ENCODE results near the gene TTC21B. TPM values are rescaled to one million over a fixed set of nuclear protein-coding genes. Genes with fewer than 3 reads are reported as not detected.

The TTC21B gene
- total RNA-seq, 6 experiments from 2014 or later = 4.7 to 8.9 (median 7.2) TPM

DNA sequence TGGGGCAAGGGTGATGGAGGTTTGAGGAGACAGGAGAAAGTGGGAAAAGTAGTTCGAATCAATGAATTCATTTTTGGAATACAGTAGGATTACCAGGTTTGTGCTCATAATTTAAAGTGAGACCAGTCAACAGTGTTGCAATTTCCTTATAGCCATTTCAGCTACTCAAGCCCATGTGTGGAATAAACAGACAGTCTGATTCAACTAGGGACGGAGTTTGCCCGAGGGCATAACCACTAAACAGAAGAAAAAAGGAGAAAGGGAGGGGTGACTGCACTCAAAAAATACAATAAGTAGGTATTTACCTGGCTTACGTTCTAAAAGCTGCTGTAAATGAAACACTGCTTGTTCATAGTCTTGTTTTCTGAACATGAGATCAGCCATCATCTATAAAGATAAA, 55.2 kb downstream of the TTC21B start:
- Histone ChIP-seq H3K4me1 (no peaks in the 10 kb centered on the region), H3K27me3 (no peaks in the 10 kb centered on the region), H3K36me3 (peaks cover 0 to 25% (median 5%) of the 10 kb centered on the region in 4 donors), H3K4me3 (no peak overlapping the region), H3K9me3 (no peaks in the 10 kb centered on the region), H3K27ac (no peak overlapping the region)
- 77% methylated on average over 4 of the region's 4 CpGs for WGBS (ENCODE audit: insufficient coverage, low coverage, low lambda C conversion rate, missing lambda C conversion rate)
- no peak for ATAC-seq
- no peak for TF ChIP-seq POLR2A (IDR thresholded peaks at IDR 0.05)
- TF ChIP-seq, protein P1, sequence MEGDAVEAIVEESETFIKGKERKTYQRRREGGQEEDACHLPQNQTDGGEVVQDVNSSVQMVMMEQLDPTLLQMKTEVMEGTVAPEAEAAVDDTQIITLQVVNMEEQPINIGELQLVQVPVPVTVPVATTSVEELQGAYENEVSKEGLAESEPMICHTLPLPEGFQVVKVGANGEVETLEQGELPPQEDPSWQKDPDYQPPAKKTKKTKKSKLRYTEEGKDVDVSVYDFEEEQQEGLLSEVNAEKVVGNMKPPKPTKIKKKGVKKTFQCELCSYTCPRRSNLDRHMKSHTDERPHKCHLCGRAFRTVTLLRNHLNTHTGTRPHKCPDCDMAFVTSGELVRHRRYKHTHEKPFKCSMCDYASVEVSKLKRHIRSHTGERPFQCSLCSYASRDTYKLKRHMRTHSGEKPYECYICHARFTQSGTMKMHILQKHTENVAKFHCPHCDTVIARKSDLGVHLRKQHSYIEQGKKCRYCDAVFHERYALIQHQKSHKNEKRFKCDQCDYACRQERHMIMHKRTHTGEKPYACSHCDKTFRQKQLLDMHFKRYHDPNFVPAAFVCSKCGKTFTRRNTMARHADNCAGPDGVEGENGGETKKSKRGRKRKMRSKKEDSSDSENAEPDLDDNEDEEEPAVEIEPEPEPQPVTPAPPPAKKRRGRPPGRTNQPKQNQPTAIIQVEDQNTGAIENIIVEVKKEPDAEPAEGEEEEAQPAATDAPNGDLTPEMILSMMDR (IDR thresholded peaks at IDR 0.05) = no peak
- DNase-seq = no peak
- intact Hi-C loops (cut with DNase I) = no loop called here

DNA sequence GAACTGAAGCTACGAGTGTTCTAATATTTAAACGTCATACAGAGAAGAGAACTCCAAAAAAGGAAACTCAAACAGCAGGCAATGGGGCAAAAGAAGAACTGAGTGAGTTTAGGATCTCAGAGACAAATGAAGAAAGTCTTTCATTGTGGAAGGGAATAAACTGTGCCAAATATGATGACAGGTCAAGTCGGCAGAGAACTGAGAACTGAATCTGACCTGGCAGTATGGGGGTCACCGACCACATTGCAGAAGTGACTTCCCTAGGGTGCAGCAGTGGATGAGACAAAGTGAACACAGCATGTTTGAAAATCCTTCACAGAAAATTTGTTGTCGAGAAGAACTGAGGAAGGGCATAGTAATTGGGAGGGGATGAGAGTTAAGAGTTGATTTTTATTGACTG, 55.9 kb downstream of the TTC21B start:
- Histone ChIP-seq H3K36me3 (peaks cover 0 to 27% (median 5%) of the 10 kb centered on the region in 4 donors), H3K9me3 (no peaks in the 10 kb centered on the region), H3K27ac (no peak overlapping the region), H3K4me1 (no peaks in the 10 kb centered on the region), H3K27me3 (no peaks in the 10 kb centered on the region), H3K4me3 (no peak overlapping the region)
- ATAC-seq (peak; percentile 28 to 72 (median 58)), DNase-seq (no peak)
- intact Hi-C loops (cut with DNase I) = no loop called here
- WGBS (ENCODE audit: insufficient coverage, low coverage, low lambda C conversion rate, missing lambda C conversion rate) = 57% methylated on average over 5 of the region's 5 CpGs
- TF ChIP-seq POLR2A (IDR thresholded peaks at IDR 0.05) = no peak
- TF ChIP-seq, protein P1 (IDR thresholded peaks at IDR 0.05) = no peak

DNA sequence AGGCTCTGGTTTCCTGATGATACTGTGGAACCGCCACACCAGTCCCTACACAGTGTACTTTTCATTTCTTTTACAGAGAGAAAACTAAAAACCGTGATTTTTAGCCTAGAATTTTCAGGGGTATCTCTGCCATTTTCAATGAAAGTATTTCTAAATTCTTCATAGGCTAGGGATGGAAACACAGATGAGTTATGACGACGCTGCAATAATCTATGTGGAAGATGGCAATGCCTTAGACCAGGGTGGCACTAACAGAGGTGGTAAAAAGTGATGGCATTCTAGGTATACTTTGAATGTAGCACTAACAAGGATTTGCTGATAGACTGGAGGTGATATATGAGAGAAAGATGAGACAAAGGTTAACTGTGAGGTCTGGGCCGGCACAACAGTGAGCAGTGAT, 56.5 kb downstream of the TTC21B start:
- intact Hi-C loops (cut with DNase I) = no loop called here
- 97% methylated on average over 5 of the region's 5 CpGs for whole genome bisulfite sequencing (ENCODE audit: insufficient coverage, low coverage, low lambda C conversion rate, missing lambda C conversion rate)
- no peak overlapping the region for H3K4me3 ChIP-seq
- peaks cover 0 to 27% (median 5%) of the 10 kb centered on the region in 4 donors for H3K36me3 ChIP-seq
- no peaks in the 10 kb centered on the region for H3K27me3 ChIP-seq
- no peak for DNase-seq
- no peak for ATAC-seq
- no peaks in the 10 kb centered on the region for H3K4me1 ChIP-seq
- H3K9me3 ChIP-seq = no peaks in the 10 kb centered on the region
- TF ChIP-seq POLR2A (IDR thresholded peaks at IDR 0.05) = no peak
- TF ChIP-seq, protein P1 (IDR thresholded peaks at IDR 0.05) = no peak
- no peak overlapping the region for H3K27ac ChIP-seq

DNA sequence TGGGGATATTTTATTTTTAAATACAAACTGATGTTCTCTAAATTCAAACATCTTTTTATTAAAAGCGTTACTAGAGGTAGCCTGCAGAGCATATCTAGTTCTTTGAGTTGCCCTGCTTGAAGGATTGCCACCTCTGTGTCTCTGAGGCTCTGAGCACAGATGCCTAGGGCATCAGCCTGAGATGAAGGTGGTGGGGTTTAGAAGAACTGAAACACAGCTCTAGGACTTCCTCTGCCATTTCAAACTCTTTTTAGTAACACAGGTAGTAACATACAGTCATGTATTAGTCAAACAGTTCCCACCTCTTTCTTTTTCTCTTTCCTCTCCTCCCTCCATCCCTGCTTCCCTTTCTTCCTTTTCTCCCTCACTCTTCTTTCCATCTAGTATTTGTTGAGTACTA, 57.6 kb downstream of the TTC21B start:
- ATAC-seq (no peak), DNase-seq (no peak)
- TF ChIP-seq, protein P1 (IDR thresholded peaks at IDR 0.05) = no peak
- TF ChIP-seq POLR2A (IDR thresholded peaks at IDR 0.05) = no peak
- Histone ChIP-seq H3K4me3 (no peak overlapping the region), H3K27me3 (no peaks in the 10 kb centered on the region), H3K36me3 (peaks cover 0 to 22% (median 5%) of the 10 kb centered on the region in 4 donors), H3K9me3 (no peaks in the 10 kb centered on the region), H3K27ac (no peak overlapping the region), H3K4me1 (no peaks in the 10 kb centered on the region)
- intact Hi-C loops (cut with DNase I) = no loop called here
- WGBS (ENCODE audit: insufficient coverage, low coverage, low lambda C conversion rate, missing lambda C conversion rate) = 100% methylated on average over 1 of the region's 1 CpG

DNA sequence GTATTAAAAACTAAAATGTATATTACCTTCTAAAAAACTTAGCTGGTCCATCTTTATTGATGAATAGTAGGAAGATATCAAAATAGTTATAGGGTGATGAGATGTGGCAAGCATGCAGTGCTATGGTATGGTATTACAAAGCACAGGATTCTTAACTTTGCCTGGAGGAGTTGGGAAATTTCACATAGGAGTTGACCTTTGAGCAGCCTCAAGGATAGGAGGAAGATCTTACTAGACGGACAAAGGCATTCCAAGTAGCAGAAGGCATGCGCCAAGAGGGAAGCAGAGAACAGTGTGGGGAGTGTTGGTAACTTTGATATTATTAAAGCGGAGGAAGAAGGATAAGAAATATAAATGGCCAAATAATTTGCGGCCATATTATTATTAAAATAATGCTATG, 60.0 kb downstream of the TTC21B start:
- intact Hi-C loops (cut with DNase I) = no loop called here
- Histone ChIP-seq H3K27me3 (no peaks in the 10 kb centered on the region), H3K4me3 (no peak overlapping the region), H3K36me3 (peaks cover 0 to 13% (median 1%) of the 10 kb centered on the region in 4 donors), H3K9me3 (no peaks in the 10 kb centered on the region), H3K4me1 (no peaks in the 10 kb centered on the region), H3K27ac (no peak overlapping the region)
- 84% methylated on average over 4 of the region's 4 CpGs for WGBS (ENCODE audit: insufficient coverage, low coverage, low lambda C conversion rate, missing lambda C conversion rate)
- no peak for ATAC-seq
- DNase-seq = no peak
- TF ChIP-seq POLR2A (IDR thresholded peaks at IDR 0.05) = no peak
- TF ChIP-seq, protein P1 (IDR thresholded peaks at IDR 0.05) = no peak
